HUES6 (cell line): ENCODE measurements around the gene TEKT5.
A peak's percentile ranks its signal among the peaks of the same experiment; 100 is the strongest.

Experiments used
- H3K27ac ChIP-seq: 2 replicates; pipeline ENCODE4 v1.7.0; 2013; ENCODE audit warnings: low read depth, mild to moderate bottlenecking, low read length, inconsistent platforms
- H3K27me3 ChIP-seq: 2 replicates; pipeline ENCODE4 v1.6.1; 2013; ENCODE audit warnings: low read length; ENCODE audit not compliant: control insufficient read depth, insufficient read depth
- H3K36me3 ChIP-seq: 2 replicates; pipeline ENCODE4 v1.6.1; 2013; ENCODE audit warnings: low read length; ENCODE audit not compliant: control insufficient read depth, insufficient read depth
- H3K4me1 ChIP-seq: 2 replicates; pipeline ENCODE4 v1.6.1; 2013; ENCODE audit warnings: low read length; ENCODE audit not compliant: control insufficient read depth, insufficient read depth
- H3K4me3 ChIP-seq: 2 replicates; pipeline ENCODE4 v1.5.1; 2013; ENCODE audit warnings: low read depth, low read length
- H3K9ac ChIP-seq: one replicate; pipeline ENCODE4 v1.6.1; 2013; ENCODE audit warnings: mild to moderate bottlenecking, low read length
- H3K9me3 ChIP-seq: 2 replicates; pipeline ENCODE4 v1.6.1; 2013; ENCODE audit warnings: low read depth, low read length; ENCODE audit not compliant: control insufficient read depth, insufficient read depth

Gene TEKT5

GRCh38 chr16:10617662-10618420 lies 76.9 kb downstream of the TEKT5 start:
- Histone ChIP-seq H3K4me3 (peak overlapping the region; percentile 25; the same call in 1 of the 2 replicates), H3K27me3 (peaks cover 14% of the 10 kb centered on the region), H3K27ac (no peak overlapping the region), H3K36me3 (no peaks in the 10 kb centered on the region), H3K4me1 (peaks cover 47% of the 10 kb centered on the region), H3K9me3 (no peaks in the 10 kb centered on the region), H3K9ac (no peak overlapping the region)

GRCh38 chr16:10616756-10617640 lies 77.7 kb downstream of the TEKT5 start:
- Histone ChIP-seq H3K9me3 (no peaks in the 10 kb centered on the region), H3K36me3 (no peaks in the 10 kb centered on the region), H3K4me1 (peaks cover 41% of the 10 kb centered on the region), H3K4me3 (peak overlapping the region; percentile 25), H3K9ac (peak overlapping the region; percentile 31), H3K27ac (no peak overlapping the region), H3K27me3 (peaks cover 14% of the 10 kb centered on the region)

GRCh38 chr16:10616419-10616755 lies 78.3 kb downstream of the TEKT5 start:
- Histone ChIP-seq H3K4me1 (peaks cover 38% of the 10 kb centered on the region), H3K27me3 (peaks cover 14% of the 10 kb centered on the region), H3K4me3 (0 out of 2 replicates have a peak overlapping the region, but pooled peaks have one; percentile 25), H3K36me3 (no peaks in the 10 kb centered on the region), H3K9me3 (no peaks in the 10 kb centered on the region), H3K9ac (no peak overlapping the region), H3K27ac (no peak overlapping the region)

- H3K4me3 ChIP-seq: no peak overlapping the region
- H3K27me3 ChIP-seq: peaks cover 10% of the 10 kb centered on the region
- H3K4me1 ChIP-seq: peaks cover 32% of the 10 kb centered on the region
- no peak overlapping the region for H3K27ac ChIP-seq
- H3K36me3 ChIP-seq: no peaks in the 10 kb centered on the region
- no peak overlapping the region for H3K9ac ChIP-seq
- H3K9me3 ChIP-seq: no peaks in the 10 kb centered on the region
Observed at GRCh38 chr16:10614685-10615084, 80.0 kb downstream of the TEKT5 start.

- H3K4me1 ChIP-seq: peaks cover 29% of the 10 kb centered on the region
- H3K27ac ChIP-seq: no peak overlapping the region
- no peak overlapping the region for H3K9ac ChIP-seq
- H3K27me3 ChIP-seq: peaks cover 5% of the 10 kb centered on the region
- no peaks in the 10 kb centered on the region for H3K36me3 ChIP-seq
- no peak overlapping the region for H3K4me3 ChIP-seq
- H3K9me3 ChIP-seq: no peaks in the 10 kb centered on the region
Observed at GRCh38 chr16:10613785-10614485, 80.8 kb downstream of the TEKT5 start.

GRCh38 chr16:10612649-10613179 lies 82.0 kb downstream of the TEKT5 start:
- Histone ChIP-seq H3K36me3 (no peaks in the 10 kb centered on the region), H3K27ac (no peak overlapping the region), H3K9ac (no peak overlapping the region), H3K4me1 (peaks cover 20% of the 10 kb centered on the region), H3K9me3 (no peaks in the 10 kb centered on the region), H3K4me3 (no peak overlapping the region), H3K27me3 (no peaks in the 10 kb centered on the region; the same call in 1 of the 2 replicates)

- H3K4me3 ChIP-seq: no peak overlapping the region
- H3K9me3 ChIP-seq: no peaks in the 10 kb centered on the region
- no peak overlapping the region for H3K27ac ChIP-seq
- no peaks in the 10 kb centered on the region for H3K36me3 ChIP-seq
- peaks cover 13% of the 10 kb centered on the region for H3K4me1 ChIP-seq
- no peak overlapping the region for H3K9ac ChIP-seq
- no peaks in the 10 kb centered on the region for H3K27me3 ChIP-seq
Observed at GRCh38 chr16:10611825-10612342, 82.8 kb downstream of the TEKT5 start.

GRCh38 chr16:10610499-10611184 lies 84.1 kb downstream of the TEKT5 start:
- H3K9ac ChIP-seq: no peak overlapping the region
- H3K27ac ChIP-seq: no peak overlapping the region
- H3K9me3 ChIP-seq: no peaks in the 10 kb centered on the region
- H3K4me1 ChIP-seq: peaks cover 12% of the 10 kb centered on the region; the same call in 1 of the 2 replicates
- no peaks in the 10 kb centered on the region for H3K27me3 ChIP-seq
- no peaks in the 10 kb centered on the region for H3K36me3 ChIP-seq
- H3K4me3 ChIP-seq: no peak overlapping the region

GRCh38 chr16:10609402-10609774 lies 85.3 kb downstream of the TEKT5 start:
- Histone ChIP-seq H3K27me3 (no peaks in the 10 kb centered on the region), H3K27ac (no peak overlapping the region), H3K36me3 (no peaks in the 10 kb centered on the region), H3K9ac (no peak overlapping the region), H3K9me3 (no peaks in the 10 kb centered on the region), H3K4me3 (no peak overlapping the region), H3K4me1 (peaks cover 12% of the 10 kb centered on the region; the same call in 1 of the 2 replicates)
